ENCODE measurements around the gene LMNA.
"Not testable (repeated sequence)": the region's sequence is repeated elsewhere in the genome, so short reads cannot be mapped to it uniquely, and the experiment has no call there.

The LMNA gene

GRCh38 chr1:156114101-156114918 lies at the start of gene LMNA:
TSS of gene LMNA (plus strand) at chr1:156114711. CDS start at chr1:156114919, 208 bp downstream.
- DNase-seq, result peak; percentile 95

DNA sequence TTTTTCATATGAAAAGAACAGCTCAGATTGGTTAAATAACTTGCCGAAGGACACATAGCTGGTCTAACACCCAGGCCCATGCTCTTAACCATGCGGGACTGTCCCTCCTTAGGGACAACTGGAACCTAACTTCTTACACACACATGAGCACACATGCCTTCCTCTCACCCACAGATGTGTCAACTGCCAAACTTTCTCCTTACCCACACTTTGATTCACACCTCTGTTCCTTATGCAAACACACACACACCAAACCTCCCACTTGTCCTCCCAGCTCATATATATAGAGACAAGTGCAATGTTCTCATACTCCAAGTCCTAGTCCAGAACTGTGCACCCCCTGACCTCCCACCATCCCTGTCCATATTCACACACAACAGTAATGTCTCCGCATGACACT lies 49.3 kb upstream of the LMNA start:
- no peak for DNase-seq

DNA sequence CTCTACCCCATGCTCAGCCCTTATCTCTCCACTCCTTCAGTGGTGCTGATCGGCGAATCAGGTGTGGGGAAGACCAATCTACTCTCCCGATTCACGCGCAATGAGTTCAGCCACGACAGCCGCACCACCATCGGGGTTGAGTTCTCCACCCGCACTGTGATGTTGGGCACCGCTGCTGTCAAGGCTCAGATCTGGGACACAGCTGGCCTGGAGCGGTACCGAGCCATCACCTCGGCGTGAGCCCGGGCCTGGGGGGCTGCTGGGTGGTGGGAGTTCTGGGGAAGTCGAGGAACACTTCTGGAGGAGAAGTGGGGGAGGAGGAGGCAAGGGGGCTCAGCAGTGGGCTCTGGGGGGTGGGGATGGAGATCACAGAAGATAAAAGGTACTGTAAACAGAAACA lies 48.6 kb upstream of the LMNA start:
- DNase-seq, result no peak

GRCh38 chr1:156067262-156067661 lies 47.2 kb upstream of the LMNA start:
- no peak for DNase-seq

GRCh38 chr1:156069490-156070455 lies 44.7 kb upstream of the LMNA start:
- DNase-seq, result no peak

GRCh38 chr1:156070548-156070947 lies 44.0 kb upstream of the LMNA start:
- DNase-seq, result no peak

DNA sequence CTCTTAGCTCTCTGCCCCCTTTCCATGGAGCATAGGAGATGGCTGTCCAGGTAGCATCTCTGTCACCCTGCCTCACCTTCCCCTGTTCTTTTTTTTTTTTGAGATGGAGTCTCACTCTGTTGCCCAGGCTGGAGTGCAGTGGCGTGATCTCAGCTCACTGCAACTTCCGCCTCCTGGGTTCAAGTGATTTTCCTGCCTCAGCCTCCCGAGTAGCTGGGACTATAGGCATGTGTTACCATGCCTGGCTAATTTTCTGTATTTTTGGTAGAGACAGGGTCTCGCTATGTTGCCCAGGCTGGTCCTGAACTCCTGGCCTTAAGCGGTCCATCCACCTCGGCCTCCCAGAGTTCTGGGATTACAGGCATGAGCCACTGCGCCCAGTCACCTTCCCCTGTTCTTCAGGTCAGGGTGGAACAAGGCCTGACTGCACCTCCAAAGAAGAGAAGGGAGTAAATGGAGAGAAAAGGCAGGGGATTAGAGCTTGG lies 43.1 kb upstream of the LMNA start:
- DNase-seq, result not testable (repeated sequence)

GRCh38 chr1:156072251-156072650 lies 42.3 kb upstream of the LMNA start:
- DNase-seq, result no peak

GRCh38 chr1:156073110-156073687 lies 41.3 kb upstream of the LMNA start:
- DNase-seq, result no peak

- DNase-seq, result no peak
Observed at GRCh38 chr1:156073740-156074139, 40.8 kb upstream of the LMNA start.

DNA sequence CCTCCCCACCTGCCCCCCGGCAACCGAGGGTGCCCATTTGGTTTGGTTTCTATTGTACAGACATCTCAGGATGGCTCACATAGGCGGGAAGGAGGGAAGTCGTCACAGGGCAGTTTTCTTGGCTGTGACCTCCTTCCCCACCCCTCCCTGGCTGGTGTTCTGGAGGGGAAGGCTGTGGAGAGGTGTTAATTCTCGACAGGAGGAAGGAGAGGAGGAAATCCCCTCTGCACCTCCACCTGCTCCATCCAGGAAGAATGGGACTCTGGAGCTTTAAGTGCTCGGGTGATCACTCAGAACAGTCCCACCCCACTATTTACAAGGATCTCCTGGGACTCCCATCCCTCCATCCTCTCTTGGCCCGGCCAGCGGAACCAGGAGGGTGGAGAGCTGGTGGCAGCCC lies 39.9 kb upstream of the LMNA start:
- DNase-seq, result no peak

- DNase-seq, result no peak
Observed at GRCh38 chr1:156075162-156075561, 39.3 kb upstream of the LMNA start.

DNA sequence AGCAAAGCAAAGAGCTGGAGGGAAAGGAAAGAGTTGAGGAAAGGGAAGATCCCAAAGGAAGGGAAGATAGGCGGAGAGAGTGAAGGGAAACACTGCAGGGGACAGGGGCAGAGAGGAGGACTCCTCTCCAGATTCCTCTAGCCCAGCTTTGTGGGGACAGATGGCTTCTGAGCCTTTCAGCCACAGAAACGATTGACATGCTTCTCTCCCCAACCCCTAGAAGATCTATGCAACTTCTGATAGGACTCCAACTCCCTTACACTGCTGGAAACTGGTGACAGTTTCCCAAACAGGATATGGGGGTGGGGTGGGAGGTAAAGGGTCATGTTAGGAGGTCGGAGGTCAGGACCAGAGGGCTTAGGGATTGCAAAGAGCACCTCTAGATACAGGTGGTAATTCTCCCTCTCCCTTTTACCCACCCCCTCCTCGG lies 38.7 kb upstream of the LMNA start:
- DNase-seq, result no peak

DNA sequence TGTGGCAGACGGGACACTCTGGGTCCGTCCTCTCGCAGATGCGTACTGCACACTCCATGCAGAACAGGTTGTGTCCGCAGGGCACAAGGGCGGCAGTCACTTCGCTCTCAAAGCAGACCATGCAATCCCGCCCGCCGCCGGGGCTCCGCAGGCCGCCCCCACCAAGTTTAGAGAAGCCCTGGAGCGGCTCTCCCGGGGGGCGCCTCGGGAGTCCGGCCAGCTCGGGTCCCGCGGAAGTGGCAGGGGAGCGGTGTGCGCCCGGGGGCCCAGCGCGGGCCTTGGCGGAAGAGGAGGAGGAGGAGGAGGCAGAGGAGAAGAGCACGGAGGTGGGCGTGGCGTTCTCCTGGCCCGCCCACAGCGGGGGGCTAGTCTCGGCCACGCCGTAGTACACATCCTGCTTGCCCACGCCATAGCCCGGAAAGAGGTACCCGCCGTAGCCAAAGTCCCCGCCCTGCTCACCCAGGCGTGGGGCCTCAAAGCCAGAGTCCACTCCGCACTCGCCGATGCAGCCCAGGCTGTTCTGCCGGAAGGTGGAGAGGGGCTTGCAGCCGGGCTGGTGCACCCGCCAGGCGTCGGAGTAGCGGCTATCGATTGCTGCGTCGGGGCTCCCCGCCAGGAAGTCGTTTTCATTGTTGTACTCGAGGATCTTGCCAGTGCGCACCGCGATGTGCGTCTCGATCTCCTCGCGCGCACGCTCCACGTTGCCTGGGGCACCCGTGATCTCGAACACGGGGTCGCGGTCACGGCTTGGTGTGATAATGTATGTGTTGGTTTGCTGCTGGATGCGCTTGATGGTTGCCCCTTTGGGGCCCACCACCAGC lies 37.7 kb upstream of the LMNA start:
- DNase-seq, result peak; percentile 74

- no peak for DNase-seq
Observed at GRCh38 chr1:156077430-156077760, 37.1 kb upstream of the LMNA start.

- DNase-seq, result no peak
Observed at GRCh38 chr1:156078728-156079127, 35.8 kb upstream of the LMNA start.

DNA sequence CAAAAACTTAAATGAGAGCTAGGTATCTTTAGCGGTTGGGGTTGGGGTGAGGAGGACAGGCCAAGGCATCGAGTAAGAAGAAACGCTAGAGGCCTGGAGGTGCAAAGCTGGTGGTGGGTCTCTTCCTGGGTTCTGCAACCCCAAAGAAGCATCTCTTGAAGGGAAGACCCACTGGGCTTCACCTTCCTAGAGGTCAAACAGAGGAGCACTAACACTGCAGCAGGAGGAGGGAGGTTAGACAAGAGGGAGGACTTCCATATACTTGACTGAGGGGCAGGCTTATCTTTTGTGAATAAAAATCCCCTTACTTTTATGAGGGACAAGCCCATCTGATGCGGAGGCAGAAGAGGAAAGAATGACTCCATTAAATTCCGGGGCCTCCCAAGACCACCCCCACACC lies 34.7 kb upstream of the LMNA start:
- no peak for DNase-seq

DNA sequence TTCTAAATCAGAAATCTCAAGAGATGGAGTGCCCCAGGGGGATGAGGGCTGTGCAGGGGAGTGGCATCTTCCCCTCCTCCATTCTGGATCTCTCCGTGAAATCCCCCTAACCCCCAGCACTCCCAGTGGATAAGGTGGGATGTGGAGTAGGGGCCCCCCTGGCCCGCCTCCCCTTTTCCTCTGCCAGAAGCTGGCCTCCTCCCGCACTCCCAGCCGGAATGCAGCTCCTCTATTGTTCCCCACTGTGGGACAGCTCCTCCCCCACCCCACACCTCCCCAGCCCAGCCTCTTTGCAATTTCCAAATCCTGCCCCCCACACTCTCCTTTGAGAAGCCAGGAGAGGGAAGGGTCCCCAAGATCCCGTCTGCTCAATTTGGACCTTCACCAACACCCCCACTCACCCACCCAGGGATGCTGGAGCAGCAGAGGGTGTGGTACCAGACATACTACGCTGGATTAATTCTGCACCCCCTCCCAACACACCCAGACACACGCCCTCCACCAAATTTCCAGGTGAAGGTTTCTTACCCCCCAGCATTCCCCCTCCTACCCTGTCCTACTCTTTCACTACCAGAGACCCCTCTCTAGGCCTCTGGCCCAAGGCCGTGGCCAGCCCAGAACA lies 34.2 kb upstream of the LMNA start:
- DNase-seq, result no peak

DNA sequence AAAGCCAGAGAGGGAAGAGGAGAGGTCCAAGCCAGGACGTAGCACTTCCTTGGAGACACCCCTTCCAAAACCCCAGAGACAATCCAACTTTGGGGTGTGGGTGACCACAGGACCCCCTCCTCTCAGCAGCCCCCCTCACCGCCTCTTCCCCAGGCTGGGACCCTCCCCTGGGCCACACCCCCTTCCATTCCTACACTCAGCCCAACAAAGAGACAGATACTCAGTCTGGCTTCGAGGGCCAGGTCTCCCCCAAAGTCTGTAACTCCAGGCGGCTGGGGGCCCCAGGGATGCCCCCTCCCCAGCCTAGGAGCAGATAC lies 33.7 kb upstream of the LMNA start:
- DNase-seq, result no peak

- no peak for DNase-seq
Observed at GRCh38 chr1:156081180-156081916, 33.2 kb upstream of the LMNA start.

- DNase-seq, result no peak
Observed at GRCh38 chr1:156081917-156082308, 32.6 kb upstream of the LMNA start.

All from femur (tissue), 1 donor.